ENCODE measurements around the gene LTBR.

DNA sequence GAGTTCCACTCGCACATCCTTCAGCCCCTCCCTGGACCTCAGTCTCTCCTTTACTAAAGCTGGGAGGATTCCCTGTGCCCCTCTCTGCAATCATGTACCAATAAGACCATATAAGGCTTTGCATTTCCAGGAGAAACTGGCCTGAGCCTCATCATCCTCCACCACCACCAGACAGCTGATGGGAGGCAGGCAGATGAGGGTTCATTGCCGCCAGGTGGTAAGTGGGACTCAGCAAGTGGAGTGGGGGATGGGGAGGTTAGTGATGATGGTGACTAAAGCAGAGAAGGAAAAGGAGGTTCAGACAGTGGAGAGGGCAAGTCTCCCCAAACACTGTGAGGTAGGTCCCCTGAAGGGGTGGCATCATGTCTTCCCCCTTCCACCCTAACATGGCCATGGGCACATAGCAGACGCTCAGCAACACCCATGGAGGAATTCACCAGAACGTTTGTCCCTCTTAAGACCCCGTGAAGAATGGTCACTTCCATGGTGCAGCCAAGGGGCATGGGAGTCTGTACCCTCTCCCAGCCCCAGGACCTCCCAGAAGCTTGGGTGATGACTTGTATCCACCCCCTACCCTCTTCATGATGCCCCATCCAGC, 37.6 kb upstream of the LTBR start:
- no peak for TF ChIP-seq CTCF (IDR thresholded peaks at IDR 0.05)
- no peak for TF ChIP-seq EZH2 (IDR thresholded peaks at IDR 0.05)

All from neural progenitor cell (in vitro differentiated cells).